CD14-positive monocyte (primary cell): ENCODE data around the gene CDX2. TPM values are rescaled to one million over a fixed set of nuclear protein-coding genes. Genes with fewer than 3 reads are reported as not detected.

Experiments used
- DNase-seq, 3 donors: peaks; one replicate each; pipeline ENCODE4 v3.0.0-alpha.2; 2011 to 2022
- H2AFZ ChIP-seq: 2 replicates; pipeline ENCODE4 v1.6.0; 2012; ENCODE audit warnings: mild to moderate bottlenecking, low read depth, low read length, inconsistent platforms; ENCODE audit not compliant: insufficient read depth, poor library complexity, severe bottlenecking
- H3K27ac ChIP-seq, 2 donors: 1 replicate in 1 of 2; 2 replicates in 1 of 2; pipeline ENCODE4 v1.5.1; 2012 to 2013; ENCODE audit warnings: low read length in 2 of 2, control low read depth in 1 of 2, inconsistent platforms in 1 of 2, low read depth in 1 of 2, mild to moderate bottlenecking in 1 of 2
- H3K27me3 ChIP-seq, 2 donors: one replicate each; pipeline versions ENCODE4 v1.6.0 to v1.6.1; 2011 to 2013; ENCODE audit warnings: low read length in 2 of 2; ENCODE audit not compliant: control insufficient read depth in 2 of 2, insufficient read depth in 2 of 2
- H3K36me3 ChIP-seq, 2 donors: replicated peaks in 1 of 2; 1 replicate in 1 of 2; 2 replicates in 1 of 2; pipeline versions ENCODE4 v1.5.1 to v1.6.1; 2012 to 2013; ENCODE audit warnings: low read length in 2 of 2, control low read depth in 1 of 2, inconsistent platforms in 1 of 2, mild to moderate bottlenecking in 1 of 2; ENCODE audit not compliant: insufficient read depth in 2 of 2, control insufficient read depth in 1 of 2
- H3K4me1 ChIP-seq, 2 donors: 1 replicate in 1 of 2; 2 replicates in 1 of 2; pipeline versions ENCODE4 v1.5.1 to v1.6.1; 2012 to 2013; ENCODE audit warnings: low read length in 2 of 2, control low read depth in 1 of 2, inconsistent platforms in 1 of 2, mild to moderate bottlenecking in 1 of 2, moderate library complexity in 1 of 2; ENCODE audit not compliant: insufficient read depth in 2 of 2, control insufficient read depth in 1 of 2
- H3K4me2 ChIP-seq: replicated peaks from 2 replicates; pipeline ENCODE3; 2012; ENCODE audit warnings: low read length, moderate library complexity, mild to moderate bottlenecking; ENCODE audit not compliant: poor library complexity, severe bottlenecking; ENCODE audit errors: extremely low read depth
- H3K4me3 ChIP-seq, 3 experiments: fragments of 200-600 bp in 1 of 3; sonication (generic) in 1 of 3; replicated peaks in 1 of 3; 1 replicate in 2 of 3; 2 replicates in 1 of 3; pipeline ENCODE4 v1.5.1; 2011 to 2013; ENCODE audit warnings: low read length in 3 of 3, mild to moderate bottlenecking in 3 of 3, control low read depth in 2 of 3, low read depth in 2 of 3, inconsistent platforms in 1 of 3, moderate library complexity in 1 of 3
- H3K79me2 ChIP-seq: 2 replicates; pipeline ENCODE4 v1.6.0; 2012; ENCODE audit warnings: mild to moderate bottlenecking, control low read depth, inconsistent platforms, low read length, moderate library complexity; ENCODE audit not compliant: insufficient read depth
- H3K9ac ChIP-seq: 2 replicates; pipeline ENCODE4 v1.6.0; 2017; ENCODE audit warnings: low read length, mild to moderate bottlenecking; ENCODE audit not compliant: insufficient read depth, poor library complexity, severe bottlenecking
- H3K9me3 ChIP-seq, 2 donors: replicated peaks in 1 of 2; 1 replicate in 1 of 2; 2 replicates in 1 of 2; pipeline versions ENCODE4 v1.5.1 to v1.6.1; 2012 to 2013; ENCODE audit warnings: low read length in 2 of 2, control low read depth in 1 of 2; ENCODE audit not compliant: control insufficient read depth in 1 of 2, insufficient read depth in 1 of 2
- H4K20me1 ChIP-seq: 2 replicates; pipeline ENCODE4 v1.6.0; 2012; ENCODE audit warnings: mild to moderate bottlenecking, low read length, control low read depth, moderate library complexity; ENCODE audit not compliant: insufficient read depth
- H3K27ac Mint-ChIP-seq, 7 donors: one replicate each; pipeline ENCODE4 v1.8.0; 2020; ENCODE audit warnings: mild to moderate bottlenecking in 7 of 7, mixed read lengths in 7 of 7, moderate library complexity in 6 of 7, inconsistent platforms in 2 of 7
- H3K27me3 Mint-ChIP-seq, 3 donors: one replicate each; pipeline ENCODE4 v1.8.0; 2021 to 2022; ENCODE audit warnings: low read depth in 3 of 3, mild to moderate bottlenecking in 3 of 3, mixed read lengths in 3 of 3, moderate library complexity in 3 of 3, inconsistent platforms in 1 of 3
- H3K36me3 Mint-ChIP-seq, 2 donors: one replicate each; pipeline ENCODE4 v1.8.0; 2020; ENCODE audit warnings: mixed read lengths in 2 of 2, inconsistent platforms in 1 of 2, mild to moderate bottlenecking in 1 of 2
- H3K4me1 Mint-ChIP-seq: one replicate; pipeline ENCODE4 v1.8.0; 2020; ENCODE audit warnings: mild to moderate bottlenecking, mixed read lengths
- H3K4me3 Mint-ChIP-seq, 2 donors: one replicate each; pipeline ENCODE4 v1.8.0; 2020; ENCODE audit warnings: mild to moderate bottlenecking in 2 of 2, mixed read lengths in 2 of 2, moderate library complexity in 1 of 2
- H3K9me3 Mint-ChIP-seq, 7 donors: one replicate each; pipeline ENCODE4 v1.8.0; 2020 to 2022; ENCODE audit warnings: mixed read lengths in 7 of 7, mild to moderate bottlenecking in 6 of 7, moderate library complexity in 6 of 7, inconsistent platforms in 2 of 7
- WGBS: methylation state at CpG from one replicate; pipeline ENCODE4 v1.1.5; 2013; ENCODE audit warnings: missing lambda C conversion rate; ENCODE audit not compliant: insufficient coverage; 5-methylcytosine and 5-hydroxymethylcytosine counted together
- intact Hi-C, 2 donors: fragments of 100-400 bp; cut with micrococcal nuclease; formaldehyde crosslinking; loops; one replicate each; pipeline versions ENCODE4 v1.15.0 to v1.15.1; 2023
- polyA plus RNA-seq, 3 donors: library from polyadenylated mRNA; depleted of rRNA in 1 of 3; unstranded in 2 of 3; stranded (reverse) in 1 of 3; fragments of 300-500 nt in 2 of 3; fragments of >200 nt in 1 of 3; fragmentation: Illumina TruSeq in 2 of 3; gene quantifications; 1 replicate in 2 of 3; 2 replicates in 1 of 3; pipeline ENCODE4 v1.2.3, GENCODE V29; 2012 to 2021
- TF ChIP-seq, protein P1 (sequence below): fragments of 200-600 bp; IDR thresholded peaks from one replicate; pipeline ENCODE4 v1.8.0; 2022; ENCODE audit warnings: antibody characterized with exemption, mild to moderate bottlenecking

Gene CDX2
- polyA plus RNA-seq, 3 donors: not detected

DNA sequence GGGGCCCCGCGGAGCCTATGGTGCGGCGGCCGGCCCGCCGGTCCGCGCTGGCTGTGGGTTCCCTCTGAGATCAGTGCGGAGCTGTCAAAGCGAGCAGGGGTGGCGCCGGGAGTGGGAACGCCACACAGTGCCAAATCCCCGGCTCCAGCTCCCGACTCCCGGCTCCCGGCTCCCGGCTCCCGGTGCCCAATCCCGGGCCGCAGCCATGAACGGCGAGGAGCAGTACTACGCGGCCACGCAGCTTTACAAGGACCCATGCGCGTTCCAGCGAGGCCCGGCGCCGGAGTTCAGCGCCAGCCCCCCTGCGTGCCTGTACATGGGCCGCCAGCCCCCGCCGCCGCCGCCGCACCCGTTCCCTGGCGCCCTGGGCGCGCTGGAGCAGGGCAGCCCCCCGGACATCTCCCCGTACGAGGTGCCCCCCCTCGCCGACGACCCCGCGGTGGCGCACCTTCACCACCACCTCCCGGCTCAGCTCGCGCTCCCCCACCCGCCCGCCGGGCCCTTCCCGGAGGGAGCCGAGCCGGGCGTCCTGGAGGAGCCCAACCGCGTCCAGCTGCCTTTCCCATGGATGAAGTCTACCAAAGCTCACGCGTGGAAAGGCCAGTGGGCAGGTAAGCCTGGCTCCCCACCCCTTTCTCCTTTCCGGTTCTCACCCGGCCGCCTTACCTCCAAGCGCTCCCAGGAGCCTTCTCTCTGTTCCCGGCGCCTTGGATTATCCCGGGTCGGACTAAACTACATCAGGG, 49.0 kb downstream of the CDX2 start, which contains the start of gene PDX1:
PDX1 (plus strand) TSS at position 67 of the 743 bp plus-strand sequence; CDS start at position 206, 139 bp downstream.
- WGBS: 1% methylated on average over 76 of the region's 76 CpGs
- Mint-ChIP-seq H3K4me1 (peaks cover 26% of the 10 kb centered on the region), H3K4me3 (peak within 1 kb of the TSS; percentile 65 to 88), H3K36me3 (peaks cover 4 to 5% of the 10 kb centered on the region in 2 donors), H3K27me3 (peaks cover 93 to 99% (median 95%) of the 10 kb centered on the region in 3 donors), H3K27ac (no peak within 1 kb of the TSS), H3K9me3 (peaks cover 0 to 30% (median 13%) of the 10 kb centered on the region in 7 donors)
- Histone ChIP-seq H3K27ac (no peak within 1 kb of the TSS), H3K79me2 (no peaks in the 10 kb centered on the region), H3K9me3 (peaks cover 0 to 51% of the 10 kb centered on the region in 2 donors), H4K20me1 (no peaks in the 10 kb centered on the region), H3K27me3 (peaks cover 90 to 98% of the 10 kb centered on the region in 2 donors), H3K4me3 (peak within 1 kb of the TSS in 2 of 3 experiments; percentile 12 to 58), H3K36me3 (no peaks in the 10 kb centered on the region), H3K9ac (no peak within 1 kb of the TSS), H3K4me1 (peaks cover 22 to 27% of the 10 kb centered on the region in 2 donors), H3K4me2 (peak within 1 kb of the TSS; percentile 59), H2AFZ (peak within 1 kb of the TSS; percentile 59)
- TF ChIP-seq, protein P1, sequence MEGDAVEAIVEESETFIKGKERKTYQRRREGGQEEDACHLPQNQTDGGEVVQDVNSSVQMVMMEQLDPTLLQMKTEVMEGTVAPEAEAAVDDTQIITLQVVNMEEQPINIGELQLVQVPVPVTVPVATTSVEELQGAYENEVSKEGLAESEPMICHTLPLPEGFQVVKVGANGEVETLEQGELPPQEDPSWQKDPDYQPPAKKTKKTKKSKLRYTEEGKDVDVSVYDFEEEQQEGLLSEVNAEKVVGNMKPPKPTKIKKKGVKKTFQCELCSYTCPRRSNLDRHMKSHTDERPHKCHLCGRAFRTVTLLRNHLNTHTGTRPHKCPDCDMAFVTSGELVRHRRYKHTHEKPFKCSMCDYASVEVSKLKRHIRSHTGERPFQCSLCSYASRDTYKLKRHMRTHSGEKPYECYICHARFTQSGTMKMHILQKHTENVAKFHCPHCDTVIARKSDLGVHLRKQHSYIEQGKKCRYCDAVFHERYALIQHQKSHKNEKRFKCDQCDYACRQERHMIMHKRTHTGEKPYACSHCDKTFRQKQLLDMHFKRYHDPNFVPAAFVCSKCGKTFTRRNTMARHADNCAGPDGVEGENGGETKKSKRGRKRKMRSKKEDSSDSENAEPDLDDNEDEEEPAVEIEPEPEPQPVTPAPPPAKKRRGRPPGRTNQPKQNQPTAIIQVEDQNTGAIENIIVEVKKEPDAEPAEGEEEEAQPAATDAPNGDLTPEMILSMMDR: no peak
- intact Hi-C loops: no loop called here
- DNase-seq: peak in 1 of 3 donors; percentile 16

DNA sequence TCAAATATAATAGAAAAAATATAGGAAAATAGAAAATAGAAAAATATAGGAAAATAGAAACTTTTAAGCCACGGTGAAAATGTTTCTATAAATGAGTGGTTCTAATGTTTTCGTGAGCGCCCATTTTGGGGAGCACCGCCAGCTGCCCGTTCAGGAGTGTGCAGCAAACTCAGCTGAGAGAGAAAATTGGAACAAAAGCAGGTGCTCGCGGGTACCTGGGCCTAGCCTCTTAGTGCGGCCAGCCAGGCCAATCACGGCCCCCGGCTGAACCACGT, 49.5 kb downstream of the CDX2 start:
- no peaks in the 10 kb centered on the region for H3K79me2 ChIP-seq
- peak overlapping the region; percentile 54 for H3K4me2 ChIP-seq
- Mint-ChIP-seq H3K4me1 (peaks cover 26% of the 10 kb centered on the region), H3K9me3 (peaks cover 0 to 28% (median 13%) of the 10 kb centered on the region in 7 donors), H3K27me3 (peaks cover 91 to 99% (median 94%) of the 10 kb centered on the region in 3 donors), H3K4me3 (peak overlapping the region in 1 of 2 donors; percentile 85), H3K36me3 (peaks cover 4 to 5% of the 10 kb centered on the region in 2 donors), H3K27ac (no peak overlapping the region)
- peak overlapping the region; percentile 59 for H2AFZ ChIP-seq
- H3K4me1 ChIP-seq: peaks cover 22 to 27% of the 10 kb centered on the region in 2 donors
- peaks cover 0 to 46% of the 10 kb centered on the region in 2 donors for H3K9me3 ChIP-seq
- no peak overlapping the region for H3K9ac ChIP-seq
- peak overlapping the region in 1 of 3 experiments; percentile 58 for H3K4me3 ChIP-seq
- H3K27me3 ChIP-seq: peaks cover 88 to 97% of the 10 kb centered on the region in 2 donors
- peak in 1 of 3 donors; percentile 12 for DNase-seq
- H4K20me1 ChIP-seq: no peaks in the 10 kb centered on the region
- H3K36me3 ChIP-seq: no peaks in the 10 kb centered on the region
- intact Hi-C loops: no loop called here
- TF ChIP-seq, protein P1: no peak
- 3% methylated on average over 11 of the region's 11 CpGs for WGBS
- H3K27ac ChIP-seq: no peak overlapping the region
